Karpas-422 (cell line): ENCODE results near the gene DEFB132. TPM values are rescaled to one million over a fixed set of nuclear protein-coding genes. Genes with fewer than 3 reads are reported as not detected.
"Not testable (repeated sequence)": the region's sequence is repeated elsewhere in the genome, so short reads cannot be mapped to it uniquely, and the experiment has no call there.

ENCODE experiments used
- DNase-seq: peaks from one replicate; pipeline ENCODE4 v3.0.0-alpha.2; 2015
- H2AFZ ChIP-seq: fragments of 200-600 bp; sonication (generic); 2 replicates; pipeline ENCODE4 v1.6.1; 2014; ENCODE audit warnings: antibody characterized with exemption, low read length, mixed read lengths
- H3K27ac ChIP-seq: fragments of 200-600 bp; sonication (generic); 2 replicates; pipeline ENCODE4 v1.5.1; 2014; ENCODE audit warnings: mild to moderate bottlenecking, low read length, moderate library complexity
- H3K27me3 ChIP-seq: fragments of 200-600 bp; sonication (generic); 2 replicates; pipeline ENCODE4 v1.6.1; 2014; ENCODE audit warnings: low read length, mixed read lengths
- H3K36me3 ChIP-seq: fragments of 200-600 bp; sonication (generic); 2 replicates; pipeline ENCODE4 v1.6.1; 2014; ENCODE audit warnings: low read length, mixed read lengths; ENCODE audit not compliant: insufficient read depth
- H3K4me1 ChIP-seq: fragments of 200-600 bp; sonication (generic); 2 replicates; pipeline ENCODE4 v1.6.1; 2014; ENCODE audit warnings: mild to moderate bottlenecking, low read length, mixed read lengths
- H3K4me2 ChIP-seq: fragments of 200-600 bp; sonication (generic); 2 replicates; pipeline ENCODE4 v1.6.1; 2014; ENCODE audit warnings: low read length, low read depth, mild to moderate bottlenecking; ENCODE audit not compliant: poor library complexity, severe bottlenecking
- H3K4me3 ChIP-seq: fragments of 200-600 bp; sonication (generic); 2 replicates; pipeline ENCODE4 v1.5.1; 2014; ENCODE audit warnings: mild to moderate bottlenecking, antibody characterized with exemption, low read length, mixed read lengths
- H3K79me2 ChIP-seq: fragments of 200-600 bp; sonication (generic); 2 replicates; pipeline ENCODE4 v1.6.1; 2014; ENCODE audit warnings: mild to moderate bottlenecking, low read length, mixed read lengths
- H3K9ac ChIP-seq: fragments of 200-600 bp; sonication (generic); 2 replicates; pipeline ENCODE4 v1.6.0; 2014; ENCODE audit warnings: low read length
- H3K9me2 ChIP-seq: fragments of 200-600 bp; sonication (generic), shearing (Covaris generic); replicated peaks from 2 replicates; pipeline ENCODE4 v1.6.0; 2014; ENCODE audit warnings: mild to moderate bottlenecking, low read length, moderate library complexity; ENCODE audit not compliant: insufficient read depth
- H3K9me3 ChIP-seq: fragments of 300-700, 200-600 bp; sonication (generic); 2 replicates; pipeline ENCODE4 v1.6.1; 2014; ENCODE audit warnings: low read length, mixed read lengths
- H4K20me1 ChIP-seq: fragments of 200-600 bp; sonication (generic); 2 replicates; pipeline ENCODE4 v1.6.1; 2014; ENCODE audit warnings: mild to moderate bottlenecking, antibody characterized with exemption, low read length, low read depth; ENCODE audit not compliant: insufficient read depth
- total RNA-seq: library from RNA; depleted of rRNA; stranded (reverse); fragments of >200 nt; shearing (Covaris generic); gene quantifications from 2 replicates; pipeline ENCODE4 v1.2.3, GENCODE V29; 2014; ENCODE audit warnings: low replicate concordance

The DEFB132 gene
- total RNA-seq, 1 experiment from 2014 or later: not detected

DNA sequence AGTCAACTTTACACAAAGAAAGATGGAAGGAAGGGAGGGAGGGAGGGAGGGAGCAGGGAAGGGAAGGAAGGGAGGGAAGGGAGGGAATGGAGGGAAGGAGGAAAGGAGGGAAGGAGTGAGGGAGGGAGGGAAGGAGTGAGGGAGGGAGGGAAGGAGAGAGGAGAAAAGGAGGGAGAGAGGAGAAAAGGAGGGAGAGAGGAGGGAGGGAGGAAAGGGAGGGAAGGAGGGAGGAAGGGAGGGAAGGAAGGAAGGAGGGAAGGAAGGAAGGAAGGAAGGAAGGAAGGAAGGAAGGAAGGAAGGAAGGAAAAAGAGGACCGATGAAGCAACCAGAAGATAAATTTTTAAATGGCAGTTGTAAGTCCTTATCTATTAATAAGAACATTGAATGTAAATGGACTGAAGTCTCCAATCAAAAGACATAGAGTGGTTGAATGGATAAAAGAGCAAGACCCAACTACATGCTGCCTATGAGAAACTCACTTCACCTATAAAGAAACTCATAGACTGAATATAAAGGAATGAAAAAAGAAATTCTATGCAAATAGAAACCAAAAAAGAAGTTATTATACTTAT lies 36.2 kb upstream of the DEFB132 start:
- H3K36me3 ChIP-seq: no peaks in the 10 kb centered on the region
- no peak overlapping the region for H3K27ac ChIP-seq
- no peaks in the 10 kb centered on the region for H3K4me1 ChIP-seq
- H3K9me2 ChIP-seq: no peaks in the 10 kb centered on the region
- no peak overlapping the region for H3K4me2 ChIP-seq
- H2AFZ ChIP-seq: no peak overlapping the region
- no peak for DNase-seq
- H3K4me3 ChIP-seq: no peak overlapping the region
- H3K79me2 ChIP-seq: no peaks in the 10 kb centered on the region
- no peaks in the 10 kb centered on the region for H3K27me3 ChIP-seq
- H3K9ac ChIP-seq: no peak overlapping the region
- no peaks in the 10 kb centered on the region for H3K9me3 ChIP-seq
- H4K20me1 ChIP-seq: no peaks in the 10 kb centered on the region

DNA sequence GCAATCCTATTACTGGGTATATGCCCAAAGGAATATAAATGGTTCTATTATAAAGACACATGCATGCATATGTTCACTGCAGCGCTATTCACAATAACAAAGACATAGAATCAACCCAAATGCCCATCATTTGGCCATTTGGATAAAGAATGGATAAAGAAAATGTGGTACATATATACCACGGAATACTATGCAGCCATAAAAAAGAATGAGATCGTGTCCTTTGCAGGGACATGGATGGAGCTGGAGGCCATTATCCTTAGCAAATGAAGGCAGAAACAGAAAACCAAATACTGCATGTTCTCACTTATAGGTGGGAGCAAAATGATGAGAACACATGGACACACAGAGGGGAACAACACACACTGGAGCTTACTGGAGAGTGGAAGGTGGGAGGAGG lies 31.6 kb upstream of the DEFB132 start:
- not testable (repeated sequence) for H3K27me3 ChIP-seq, H3K79me2 ChIP-seq, H3K4me1 ChIP-seq, H3K27ac ChIP-seq, H3K9me3 ChIP-seq, H3K36me3 ChIP-seq, H3K4me2 ChIP-seq, H4K20me1 ChIP-seq, H3K9me2 ChIP-seq, H3K9ac ChIP-seq, DNase-seq, H3K4me3 ChIP-seq, H2AFZ ChIP-seq

DNA sequence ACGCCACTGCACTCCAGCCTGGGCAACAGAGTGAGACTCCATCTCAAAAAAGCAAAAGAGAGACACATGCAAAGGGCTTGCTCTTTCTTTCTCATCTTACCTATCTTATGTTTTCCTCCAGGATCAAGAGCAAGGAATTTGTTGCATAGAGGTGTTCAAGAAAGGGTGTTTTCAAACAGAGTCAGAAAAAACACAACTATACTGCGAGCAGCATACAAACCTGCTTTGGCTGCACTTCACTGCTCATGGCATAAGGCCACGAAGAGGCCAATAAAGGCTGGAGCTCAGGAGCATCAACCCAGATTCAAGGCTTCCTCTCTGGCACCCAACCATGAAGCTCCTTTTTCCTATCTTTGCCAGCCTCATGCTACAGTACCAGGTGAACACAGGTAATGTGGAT lies 30.6 kb upstream of the DEFB132 start, which contains the start of gene DEFB129:
DEFB129 (plus strand) TSS at position 301 of the 400 bp plus-strand sequence; CDS start at position 332, 31 bp downstream.
- DNase-seq: no peak
- no peak within 1 kb of the TSS for H3K9ac ChIP-seq
- H2AFZ ChIP-seq: no peak within 1 kb of the TSS; the same call in 1 of the 2 replicates
- H3K9me3 ChIP-seq: no peaks in the 10 kb centered on the region
- H3K4me1 ChIP-seq: no peaks in the 10 kb centered on the region
- no peak within 1 kb of the TSS for H3K4me3 ChIP-seq
- no peaks in the 10 kb centered on the region for H3K79me2 ChIP-seq
- H3K9me2 ChIP-seq: no peaks in the 10 kb centered on the region
- no peak within 1 kb of the TSS for H3K27ac ChIP-seq
- H3K27me3 ChIP-seq: no peaks in the 10 kb centered on the region
- no peak within 1 kb of the TSS for H3K4me2 ChIP-seq
- H3K36me3 ChIP-seq: no peaks in the 10 kb centered on the region
- no peaks in the 10 kb centered on the region for H4K20me1 ChIP-seq

DNA sequence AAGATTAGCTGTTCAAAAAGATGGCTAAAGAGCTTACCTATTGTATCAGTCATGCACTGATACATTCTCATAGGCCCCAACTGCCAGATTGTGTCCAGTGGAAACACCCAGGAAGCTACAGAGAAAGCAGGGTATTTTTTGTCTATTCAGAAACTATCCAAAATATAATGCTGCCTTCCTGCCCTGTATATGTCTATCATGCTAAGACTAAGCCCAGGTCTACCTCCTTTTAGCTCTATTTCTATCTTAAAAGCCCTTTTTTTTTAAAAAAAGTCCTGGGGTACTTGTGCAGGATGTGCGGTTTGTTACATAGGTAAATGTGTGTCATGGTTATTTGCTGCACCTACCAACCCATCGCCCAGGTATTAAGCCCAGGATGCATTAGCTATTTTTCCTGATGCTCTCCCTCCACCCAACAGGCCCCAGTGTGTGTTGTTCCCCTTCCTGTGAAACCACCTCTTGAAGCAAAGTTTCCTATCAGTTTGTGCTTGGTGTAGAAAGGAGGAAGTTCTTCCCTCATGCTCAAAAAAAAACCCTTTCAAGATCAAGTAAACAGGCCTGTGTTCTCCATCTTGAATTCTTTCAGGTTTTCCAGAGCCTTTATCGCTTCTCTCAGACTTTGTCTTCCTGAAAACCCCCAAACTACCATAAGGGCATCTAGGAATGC lies 30.0 kb upstream of the DEFB132 start:
- H3K9me2 ChIP-seq: no peaks in the 10 kb centered on the region
- no peak for DNase-seq
- H3K9me3 ChIP-seq: no peaks in the 10 kb centered on the region
- no peak overlapping the region for H3K4me2 ChIP-seq
- H3K27ac ChIP-seq: no peak overlapping the region
- no peaks in the 10 kb centered on the region for H3K4me1 ChIP-seq
- H4K20me1 ChIP-seq: no peaks in the 10 kb centered on the region
- H3K27me3 ChIP-seq: no peaks in the 10 kb centered on the region
- H2AFZ ChIP-seq: no peak overlapping the region; the same call in 1 of the 2 replicates
- H3K9ac ChIP-seq: no peak overlapping the region
- no peak overlapping the region for H3K4me3 ChIP-seq
- H3K36me3 ChIP-seq: no peaks in the 10 kb centered on the region
- H3K79me2 ChIP-seq: no peaks in the 10 kb centered on the region

DNA sequence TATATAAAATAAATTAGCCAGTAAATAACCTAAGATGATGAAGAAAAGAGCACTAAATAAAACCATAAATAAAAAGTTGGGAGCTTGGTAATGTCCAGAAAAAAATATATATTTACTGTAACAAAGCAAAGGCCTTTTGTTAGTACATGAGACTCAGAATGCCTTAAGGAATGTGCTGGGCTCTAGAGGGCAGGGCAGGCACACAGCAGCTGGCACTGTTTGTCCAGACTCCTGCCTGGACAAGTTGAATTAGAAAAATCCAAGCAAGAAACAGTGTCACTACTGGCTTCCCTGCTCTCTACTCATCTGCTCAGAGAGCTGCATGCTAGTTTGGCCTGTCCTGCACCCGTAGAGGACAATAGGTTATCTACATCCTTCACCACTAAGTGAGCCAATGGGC lies 21.6 kb upstream of the DEFB132 start:
- H3K4me2 ChIP-seq: no peak overlapping the region
- H3K4me3 ChIP-seq: no peak overlapping the region
- H3K36me3 ChIP-seq: no peaks in the 10 kb centered on the region
- H3K9me3 ChIP-seq: no peaks in the 10 kb centered on the region
- no peak for DNase-seq
- no peaks in the 10 kb centered on the region for H4K20me1 ChIP-seq
- no peak overlapping the region for H3K27ac ChIP-seq
- no peaks in the 10 kb centered on the region for H3K9me2 ChIP-seq
- H3K79me2 ChIP-seq: no peaks in the 10 kb centered on the region
- no peaks in the 10 kb centered on the region for H3K27me3 ChIP-seq
- H2AFZ ChIP-seq: no peak overlapping the region
- H3K4me1 ChIP-seq: no peaks in the 10 kb centered on the region
- no peak overlapping the region for H3K9ac ChIP-seq

DNA sequence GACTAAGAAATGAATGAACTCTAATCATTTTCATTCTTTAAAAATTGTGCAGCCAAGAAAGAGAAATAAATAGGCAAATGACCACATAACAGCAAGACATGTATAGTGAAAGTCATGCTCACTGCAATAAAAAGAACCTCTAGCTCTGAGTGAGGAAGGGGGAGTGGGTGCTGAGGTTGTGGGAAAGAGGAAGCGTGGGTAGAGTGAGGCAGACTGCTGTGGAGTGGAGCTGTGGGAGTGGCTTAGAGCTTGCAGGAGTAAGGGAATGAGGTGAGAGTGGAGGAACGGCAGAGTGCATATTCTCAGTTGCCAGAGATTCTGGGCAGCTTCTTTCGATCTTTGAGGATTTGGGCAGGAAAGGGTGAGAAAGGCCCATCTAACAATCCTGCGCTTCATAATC lies 20.0 kb upstream of the DEFB132 start:
- H2AFZ ChIP-seq: no peak overlapping the region
- H3K36me3 ChIP-seq: no peaks in the 10 kb centered on the region
- no peak for DNase-seq
- no peak overlapping the region for H3K27ac ChIP-seq
- H3K4me3 ChIP-seq: no peak overlapping the region
- no peaks in the 10 kb centered on the region for H3K9me3 ChIP-seq
- H3K9me2 ChIP-seq: no peaks in the 10 kb centered on the region
- no peaks in the 10 kb centered on the region for H3K4me1 ChIP-seq
- H3K27me3 ChIP-seq: no peaks in the 10 kb centered on the region
- no peak overlapping the region for H3K4me2 ChIP-seq
- no peaks in the 10 kb centered on the region for H4K20me1 ChIP-seq
- H3K9ac ChIP-seq: no peak overlapping the region
- H3K79me2 ChIP-seq: no peaks in the 10 kb centered on the region

DNA sequence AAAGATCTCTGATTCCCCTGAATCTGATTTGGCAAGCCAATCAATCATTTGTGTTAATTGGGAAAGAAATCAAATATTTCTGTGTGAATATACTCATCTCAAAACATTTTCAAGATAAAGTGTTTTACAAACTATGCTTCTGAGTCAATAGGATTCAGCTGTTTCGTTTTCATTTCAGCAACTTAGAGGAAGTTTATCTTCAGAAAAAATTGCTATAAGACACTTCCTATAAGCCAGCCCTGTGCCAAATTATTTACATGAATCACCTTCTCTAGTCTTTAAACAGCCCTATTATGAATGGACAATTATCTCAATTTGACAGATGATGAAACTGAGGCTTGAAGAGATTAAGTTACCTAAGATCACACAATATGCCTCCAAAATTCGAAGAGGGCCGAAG lies 19.6 kb upstream of the DEFB132 start:
- no peaks in the 10 kb centered on the region for H3K9me3 ChIP-seq
- H3K4me2 ChIP-seq: no peak overlapping the region
- H3K27me3 ChIP-seq: no peaks in the 10 kb centered on the region
- no peaks in the 10 kb centered on the region for H3K9me2 ChIP-seq
- H3K79me2 ChIP-seq: no peaks in the 10 kb centered on the region
- DNase-seq: no peak
- no peaks in the 10 kb centered on the region for H3K4me1 ChIP-seq
- H3K27ac ChIP-seq: no peak overlapping the region
- H4K20me1 ChIP-seq: no peaks in the 10 kb centered on the region
- no peaks in the 10 kb centered on the region for H3K36me3 ChIP-seq
- H3K9ac ChIP-seq: no peak overlapping the region
- H3K4me3 ChIP-seq: no peak overlapping the region
- H2AFZ ChIP-seq: no peak overlapping the region

DNA sequence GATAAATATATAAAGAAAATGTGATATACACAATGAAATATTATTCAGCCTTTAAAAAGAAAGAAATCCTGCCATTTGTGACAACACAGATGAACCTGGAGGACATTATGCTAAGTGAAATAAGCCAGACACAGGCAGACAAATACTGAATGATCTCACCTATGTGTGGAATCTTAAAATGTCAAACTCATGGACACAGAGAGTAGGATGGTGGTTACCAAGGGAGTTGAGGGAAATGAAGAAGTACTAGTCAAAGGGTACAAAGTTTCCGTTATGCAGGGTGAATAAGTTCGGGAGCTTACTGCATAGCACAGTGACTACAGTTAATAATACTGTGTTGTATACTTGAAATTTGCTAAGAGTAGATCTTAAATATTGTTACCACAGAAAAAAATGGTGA lies 14.6 kb upstream of the DEFB132 start:
- H3K4me3 ChIP-seq: no peak overlapping the region
- no peak overlapping the region for H3K9ac ChIP-seq
- no peaks in the 10 kb centered on the region; the same call in 1 of the 2 replicates for H3K36me3 ChIP-seq
- H2AFZ ChIP-seq: no peak overlapping the region
- H3K79me2 ChIP-seq: no peaks in the 10 kb centered on the region
- no peaks in the 10 kb centered on the region for H3K9me2 ChIP-seq
- no peaks in the 10 kb centered on the region for H3K27me3 ChIP-seq
- no peaks in the 10 kb centered on the region; the same call in 1 of the 2 replicates for H3K9me3 ChIP-seq
- DNase-seq: no peak
- H4K20me1 ChIP-seq: no peaks in the 10 kb centered on the region
- H3K27ac ChIP-seq: no peak overlapping the region
- no peak overlapping the region for H3K4me2 ChIP-seq
- no peaks in the 10 kb centered on the region for H3K4me1 ChIP-seq
